ENCODE measurements around the gene HPDL. TPM values are rescaled to one million over a fixed set of nuclear protein-coding genes. Genes with fewer than 3 reads are reported as not detected.

The HPDL gene
- polyA plus RNA-seq, 1 donor (not counting 4 experiments of a cell fraction or from before 2014, with no cell fraction given): 0.14 TPM

DNA sequence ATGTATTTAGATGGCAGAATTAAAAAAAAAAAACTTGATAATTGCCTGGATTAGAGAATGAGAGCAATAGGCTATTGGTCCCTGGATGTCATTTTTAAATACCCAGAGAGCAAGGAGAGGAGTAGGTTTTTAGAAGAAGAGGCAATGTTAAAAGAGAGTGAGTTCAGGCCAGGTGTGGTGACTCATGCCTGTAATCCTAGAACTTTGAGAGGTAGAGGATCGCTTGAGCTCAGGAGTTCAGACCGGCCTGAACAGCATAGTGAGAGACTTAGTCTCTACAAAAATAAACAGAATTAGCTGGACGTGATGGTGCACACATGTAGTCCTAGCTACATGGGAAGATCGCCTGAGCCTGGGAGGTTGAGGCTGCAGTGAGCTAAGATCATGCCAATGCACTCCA, 29.5 kb downstream of the HPDL start:
- H3K36me3 ChIP-seq (ENCODE audit: control insufficient read depth in 2 of 2, extremely low read depth in 1 of 2, insufficient read depth in 2 of 2, low read length in 2 of 2): no peaks in the 10 kb centered on the region
- dilution Hi-C loops (cut with MboI; ENCODE audit: extremely low pct_ligation_motif_present, low sequenced_read_pairs): no loop called here
- H4K20me1 ChIP-seq (ENCODE audit: control insufficient read depth, extremely low read depth, insufficient read depth, low read length): no peaks in the 10 kb centered on the region
- no peak overlapping the region for H3K9ac ChIP-seq (ENCODE audit: control insufficient read depth, extremely low read depth, insufficient read depth, low read length)
- H3K27ac ChIP-seq (ENCODE audit: control insufficient read depth, insufficient read depth, low read length): no peak overlapping the region
- no peak overlapping the region for H2AFZ ChIP-seq (ENCODE audit: control insufficient read depth, low read length)
- H3K9me1 ChIP-seq (ENCODE audit: control insufficient read depth, extremely low read depth, insufficient read depth, low read length): no peaks in the 10 kb centered on the region
- no peak for TF ChIP-seq EZH2 (IDR thresholded peaks at IDR 0.05; ENCODE audit: low read length)
- TF ChIP-seq, protein P1, sequence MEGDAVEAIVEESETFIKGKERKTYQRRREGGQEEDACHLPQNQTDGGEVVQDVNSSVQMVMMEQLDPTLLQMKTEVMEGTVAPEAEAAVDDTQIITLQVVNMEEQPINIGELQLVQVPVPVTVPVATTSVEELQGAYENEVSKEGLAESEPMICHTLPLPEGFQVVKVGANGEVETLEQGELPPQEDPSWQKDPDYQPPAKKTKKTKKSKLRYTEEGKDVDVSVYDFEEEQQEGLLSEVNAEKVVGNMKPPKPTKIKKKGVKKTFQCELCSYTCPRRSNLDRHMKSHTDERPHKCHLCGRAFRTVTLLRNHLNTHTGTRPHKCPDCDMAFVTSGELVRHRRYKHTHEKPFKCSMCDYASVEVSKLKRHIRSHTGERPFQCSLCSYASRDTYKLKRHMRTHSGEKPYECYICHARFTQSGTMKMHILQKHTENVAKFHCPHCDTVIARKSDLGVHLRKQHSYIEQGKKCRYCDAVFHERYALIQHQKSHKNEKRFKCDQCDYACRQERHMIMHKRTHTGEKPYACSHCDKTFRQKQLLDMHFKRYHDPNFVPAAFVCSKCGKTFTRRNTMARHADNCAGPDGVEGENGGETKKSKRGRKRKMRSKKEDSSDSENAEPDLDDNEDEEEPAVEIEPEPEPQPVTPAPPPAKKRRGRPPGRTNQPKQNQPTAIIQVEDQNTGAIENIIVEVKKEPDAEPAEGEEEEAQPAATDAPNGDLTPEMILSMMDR (optimal IDR thresholded peaks at IDR 0.05 in 1 of 3, IDR thresholded peaks at IDR 0.05 in 1 of 3, conservative IDR thresholded peaks at IDR 0.05 in 1 of 3; ENCODE audit: extremely low read depth in 1 of 3, insufficient read depth in 2 of 3, low read length in 3 of 3): no peak
- H3K4me3 ChIP-seq (ENCODE audit: control insufficient read depth in 2 of 3, extremely low read depth in 1 of 3, insufficient read depth in 2 of 3, low read depth in 1 of 3, low read length in 3 of 3): no peak overlapping the region
- peaks cover 22% of the 10 kb centered on the region for H3K4me1 ChIP-seq (ENCODE audit: control insufficient read depth, extremely low read depth, insufficient read depth, low read length)
- no peaks in the 10 kb centered on the region for H3K9me3 ChIP-seq (ENCODE audit: control insufficient read depth, low read depth, low read length)
- FAIRE-seq (peak; percentile 73), DNase-seq (ENCODE audit: low read depth, low spot score) (no peak)
- H3K4me2 ChIP-seq (ENCODE audit: control insufficient read depth, extremely low read depth, insufficient read depth, low read depth, low read length): no peak overlapping the region
- H3K79me2 ChIP-seq (ENCODE audit: control insufficient read depth, insufficient read depth, low read length): no peaks in the 10 kb centered on the region
- no peaks in the 10 kb centered on the region for H3K27me3 ChIP-seq (ENCODE audit: control insufficient read depth, extremely low read depth, insufficient read depth, low read length)

DNA sequence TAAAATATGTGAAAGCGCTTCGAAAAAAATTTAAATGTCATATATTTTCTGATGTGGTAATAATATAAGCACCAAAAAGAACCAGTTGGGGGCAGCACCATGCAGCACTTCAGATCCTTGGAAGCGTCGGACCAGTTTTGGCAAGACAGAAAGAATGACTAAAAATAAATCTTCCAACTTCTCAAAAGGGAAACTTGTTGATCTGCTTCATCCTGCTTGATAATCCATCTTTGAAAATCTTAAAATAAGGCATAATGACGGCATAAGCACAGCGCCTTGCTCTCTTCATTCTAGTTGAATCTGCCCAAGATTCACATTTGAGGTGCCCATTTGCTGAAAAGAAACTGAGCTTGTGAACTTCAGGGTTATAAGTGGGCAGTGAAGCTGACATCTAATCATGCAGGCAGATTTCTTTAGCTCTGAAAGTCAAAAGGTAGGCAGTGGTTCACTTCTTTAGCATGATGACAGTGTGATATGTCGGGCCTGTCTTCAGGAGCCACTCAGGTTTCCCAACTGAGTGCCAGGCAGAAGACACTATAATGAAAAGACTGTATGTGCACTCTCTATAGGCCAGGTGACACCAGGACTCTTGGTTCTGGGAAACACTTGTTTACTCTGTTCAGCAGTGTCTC, 33.3 kb downstream of the HPDL start:
- no peaks in the 10 kb centered on the region for H3K36me3 ChIP-seq (ENCODE audit: control insufficient read depth in 2 of 2, extremely low read depth in 1 of 2, insufficient read depth in 2 of 2, low read length in 2 of 2)
- H3K79me2 ChIP-seq (ENCODE audit: control insufficient read depth, insufficient read depth, low read length): no peaks in the 10 kb centered on the region
- no peaks in the 10 kb centered on the region for H4K20me1 ChIP-seq (ENCODE audit: control insufficient read depth, extremely low read depth, insufficient read depth, low read length)
- no peaks in the 10 kb centered on the region for H3K9me1 ChIP-seq (ENCODE audit: control insufficient read depth, extremely low read depth, insufficient read depth, low read length)
- dilution Hi-C loops (cut with MboI; ENCODE audit: extremely low pct_ligation_motif_present, low sequenced_read_pairs): no loop called here
- H2AFZ ChIP-seq (ENCODE audit: control insufficient read depth, low read length): peak overlapping the region; percentile 25
- peaks cover 22% of the 10 kb centered on the region for H3K4me1 ChIP-seq (ENCODE audit: control insufficient read depth, extremely low read depth, insufficient read depth, low read length)
- no peak overlapping the region for H3K27ac ChIP-seq (ENCODE audit: control insufficient read depth, insufficient read depth, low read length)
- DNase-seq (ENCODE audit: low read depth, low spot score) (no peak), FAIRE-seq (peak; percentile 80)
- H3K9me3 ChIP-seq (ENCODE audit: control insufficient read depth, low read depth, low read length): no peaks in the 10 kb centered on the region
- no peak overlapping the region for H3K4me3 ChIP-seq (ENCODE audit: control insufficient read depth in 2 of 3, extremely low read depth in 1 of 3, insufficient read depth in 2 of 3, low read depth in 1 of 3, low read length in 3 of 3)
- no peak overlapping the region for H3K9ac ChIP-seq (ENCODE audit: control insufficient read depth, extremely low read depth, insufficient read depth, low read length)
- no peaks in the 10 kb centered on the region for H3K27me3 ChIP-seq (ENCODE audit: control insufficient read depth, extremely low read depth, insufficient read depth, low read length)
- TF ChIP-seq EZH2 (IDR thresholded peaks at IDR 0.05; ENCODE audit: low read length): no peak
- TF ChIP-seq, protein P1 (optimal IDR thresholded peaks at IDR 0.05 in 1 of 3, IDR thresholded peaks at IDR 0.05 in 1 of 3, conservative IDR thresholded peaks at IDR 0.05 in 1 of 3; ENCODE audit: extremely low read depth in 1 of 3, insufficient read depth in 2 of 3, low read length in 3 of 3): peak; percentile 42 to 55 (median 47)
- H3K4me2 ChIP-seq (ENCODE audit: control insufficient read depth, extremely low read depth, insufficient read depth, low read depth, low read length): peak overlapping the region; percentile 4
